ENCODE data around the gene ACSBG1.
"Not testable (repeated sequence)": the region's sequence is repeated elsewhere in the genome, so short reads cannot be mapped to it uniquely, and the experiment has no call there.

ACSBG1 gene

DNA sequence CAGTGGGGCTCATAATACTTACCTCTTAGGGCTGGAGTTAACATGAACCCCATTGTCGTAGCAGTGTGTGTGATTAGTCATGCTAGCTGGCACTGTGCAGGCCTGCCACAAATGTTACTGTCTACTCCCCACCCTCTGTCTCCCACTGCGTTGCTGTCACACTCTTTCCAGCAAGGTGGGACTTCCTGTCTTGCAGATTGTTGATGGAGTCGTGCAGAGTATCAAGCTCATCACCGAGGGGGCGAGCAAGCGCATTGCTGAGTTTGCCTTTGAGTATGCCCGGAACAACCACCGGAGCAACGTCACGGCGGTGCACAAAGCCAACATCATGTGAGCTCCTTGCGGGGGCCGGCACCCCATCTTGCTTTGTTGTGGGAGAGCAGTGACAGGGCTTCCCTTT lies 72.3 kb downstream of the ACSBG1 start:
- no peak for DNase-seq

DNA sequence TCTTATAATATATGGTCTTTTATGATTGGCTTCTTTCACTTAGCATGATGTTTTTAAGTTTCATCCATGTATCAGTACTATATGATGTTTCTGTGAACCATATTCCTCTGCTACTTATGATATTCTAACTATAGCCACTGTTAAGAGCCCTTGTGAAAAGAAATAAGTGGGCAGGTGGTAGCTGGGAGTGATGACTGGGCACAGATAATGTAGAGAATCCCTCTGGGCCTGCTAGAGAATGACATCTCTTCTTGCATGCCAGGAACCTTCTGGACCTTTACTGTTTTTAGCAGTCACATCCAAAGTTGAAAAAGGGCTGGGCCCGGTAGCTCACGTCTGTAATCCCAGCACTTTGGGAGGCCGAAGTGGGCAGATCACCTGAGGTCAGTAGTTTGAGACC lies 75.0 kb downstream of the ACSBG1 start:
- DNase-seq, result no peak

DNA sequence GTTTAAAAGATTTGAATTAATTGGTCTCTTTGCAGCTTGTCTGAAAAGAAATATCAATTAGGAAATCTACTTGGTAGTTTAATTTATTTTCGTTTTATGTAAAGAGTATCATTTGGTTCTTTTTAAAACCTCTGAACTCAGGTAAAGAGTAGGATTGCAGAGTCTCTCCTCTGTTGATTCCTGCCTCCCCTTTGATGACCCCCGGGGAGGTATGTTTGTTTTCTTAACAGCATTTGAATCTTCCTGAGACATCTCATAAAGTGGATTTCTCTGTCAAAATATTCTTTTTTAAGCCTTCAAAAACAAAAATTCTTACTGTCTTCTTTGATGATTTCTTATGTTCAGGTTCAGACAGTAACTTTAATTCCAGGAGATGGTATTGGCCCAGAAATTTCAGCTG lies 77.2 kb downstream of the ACSBG1 start:
- no peak for DNase-seq

DNA sequence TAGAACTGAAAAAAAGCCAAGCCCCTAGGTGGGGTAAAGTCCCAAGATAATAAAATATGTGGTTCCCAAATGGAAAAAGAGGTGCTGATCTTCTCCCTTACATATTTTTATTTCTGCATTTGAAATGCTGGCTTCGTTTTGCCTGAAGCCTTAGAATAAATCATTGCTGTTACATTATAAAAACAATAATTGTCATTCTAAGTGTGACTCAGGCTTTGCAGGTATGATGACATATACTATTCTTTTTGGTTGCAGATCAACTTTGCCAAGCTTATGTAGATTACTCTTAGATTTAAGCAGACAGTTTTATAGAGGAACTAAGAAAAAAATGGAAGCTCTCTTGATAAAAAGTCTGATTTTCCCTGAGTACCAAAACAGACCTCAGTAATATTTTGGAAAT lies 77.7 kb downstream of the ACSBG1 start:
- no peak for DNase-seq

DNA sequence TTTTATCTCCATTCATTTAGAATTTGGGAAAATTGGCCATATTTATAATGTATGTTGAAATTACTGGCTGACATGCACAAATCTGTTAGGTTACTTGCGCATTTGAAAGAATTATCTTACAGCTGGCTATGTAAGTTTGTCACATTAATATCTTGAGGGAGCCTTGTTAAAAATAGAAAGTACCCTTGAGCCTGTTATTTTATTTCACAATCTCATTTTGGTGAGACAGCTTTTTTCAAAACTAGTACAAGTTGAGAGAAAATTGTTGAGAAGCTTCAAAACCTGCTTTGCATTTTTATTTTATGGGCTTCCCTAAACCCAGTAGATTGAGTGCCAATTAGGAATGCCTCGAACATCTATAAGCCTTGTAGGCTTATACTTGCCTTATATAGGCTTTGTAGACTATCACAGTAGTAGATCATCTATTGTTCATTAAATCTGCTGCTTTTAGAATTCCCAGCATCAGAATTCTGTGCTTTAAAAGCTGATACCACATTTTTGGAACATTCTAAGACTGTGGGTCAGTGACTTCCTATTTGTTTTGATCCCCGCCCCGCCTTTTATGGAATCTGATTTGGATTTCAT lies 78.9 kb downstream of the ACSBG1 start:
- DNase-seq, result no peak

DNA sequence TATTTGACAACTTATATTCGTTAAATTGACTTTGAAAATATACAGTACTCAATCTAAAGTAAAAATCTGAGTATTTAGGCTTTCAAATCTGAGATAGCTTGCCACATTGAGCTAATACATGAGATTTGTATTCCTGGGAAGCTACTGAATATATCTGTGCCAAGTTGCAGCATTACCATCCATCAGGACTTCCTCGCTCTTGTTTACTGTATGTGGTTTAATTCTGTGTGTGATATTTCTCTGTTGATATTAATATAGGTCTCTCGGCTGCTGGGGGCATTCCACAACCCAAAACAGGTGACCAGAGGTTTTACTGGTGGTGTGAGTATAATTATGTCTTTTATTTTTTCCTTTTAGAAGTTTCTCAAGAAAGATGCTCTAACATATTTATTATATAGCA lies 79.4 kb downstream of the ACSBG1 start:
- no peak for DNase-seq

DNA sequence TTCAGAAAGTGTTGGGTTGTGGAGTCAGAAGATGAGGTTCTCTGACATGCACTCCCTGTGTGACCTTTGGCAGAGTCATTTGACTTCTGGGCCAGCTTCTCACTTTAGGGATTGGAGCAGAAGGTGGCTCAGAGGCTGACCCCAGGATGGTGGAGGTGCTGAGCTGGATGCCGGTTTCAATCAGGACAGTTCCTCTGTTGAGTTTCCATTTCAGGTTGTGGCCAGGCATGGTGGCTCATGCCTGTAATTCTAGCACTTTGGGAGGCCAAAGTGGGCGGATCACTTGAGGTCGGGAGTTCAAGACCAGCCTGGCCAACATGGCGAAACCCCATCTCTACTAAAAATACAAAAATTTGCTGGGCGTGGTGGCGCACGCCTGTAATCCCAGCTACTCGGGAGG lies 83.3 kb downstream of the ACSBG1 start:
- not testable (repeated sequence) for DNase-seq

DNA sequence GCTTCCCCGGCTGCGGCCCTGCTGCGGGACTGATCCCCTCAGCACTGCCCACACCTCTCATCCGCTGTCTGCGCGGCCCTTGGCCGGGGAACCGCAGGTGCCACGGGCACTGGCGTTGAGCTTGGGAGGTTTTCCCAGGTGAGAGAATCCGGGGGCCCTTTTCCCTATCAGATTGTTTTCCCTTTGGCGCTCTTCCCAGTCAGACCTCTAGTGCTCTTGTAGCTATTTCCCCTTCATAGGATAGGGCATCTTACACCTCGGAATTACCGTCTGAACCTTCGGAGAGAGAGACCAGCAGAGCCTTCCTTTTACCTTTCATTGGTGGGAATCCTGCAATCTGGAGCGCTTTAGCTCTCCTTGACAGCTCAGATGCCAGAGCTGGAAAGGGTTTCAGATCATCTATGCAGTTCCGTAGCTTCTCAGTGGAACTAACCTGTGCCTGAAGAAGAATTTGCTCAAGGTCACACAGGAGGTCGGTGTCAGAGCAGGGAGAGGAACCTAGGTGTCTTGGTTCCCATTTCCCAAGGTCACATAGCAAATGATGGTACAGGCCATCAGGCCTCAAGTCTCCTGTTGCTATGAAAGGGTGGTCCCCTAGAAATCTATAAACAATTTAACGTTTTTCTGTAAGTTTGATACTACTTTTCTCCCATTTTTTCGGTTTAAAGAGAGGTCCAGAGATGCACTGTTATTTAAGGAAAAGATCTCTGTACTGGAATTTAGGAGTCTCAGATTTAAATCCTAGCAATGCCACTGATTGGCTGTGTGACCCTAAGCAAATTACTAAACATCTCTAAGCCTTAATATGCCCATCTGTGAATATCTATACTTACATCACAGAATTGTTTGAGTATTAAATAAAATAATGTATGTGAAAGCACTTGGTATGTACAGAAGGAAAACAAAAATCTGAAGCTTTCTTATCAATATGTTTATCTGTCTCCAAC lies 84.3 kb downstream of the ACSBG1 start:
- DNase-seq, result peak; percentile 80

DNA sequence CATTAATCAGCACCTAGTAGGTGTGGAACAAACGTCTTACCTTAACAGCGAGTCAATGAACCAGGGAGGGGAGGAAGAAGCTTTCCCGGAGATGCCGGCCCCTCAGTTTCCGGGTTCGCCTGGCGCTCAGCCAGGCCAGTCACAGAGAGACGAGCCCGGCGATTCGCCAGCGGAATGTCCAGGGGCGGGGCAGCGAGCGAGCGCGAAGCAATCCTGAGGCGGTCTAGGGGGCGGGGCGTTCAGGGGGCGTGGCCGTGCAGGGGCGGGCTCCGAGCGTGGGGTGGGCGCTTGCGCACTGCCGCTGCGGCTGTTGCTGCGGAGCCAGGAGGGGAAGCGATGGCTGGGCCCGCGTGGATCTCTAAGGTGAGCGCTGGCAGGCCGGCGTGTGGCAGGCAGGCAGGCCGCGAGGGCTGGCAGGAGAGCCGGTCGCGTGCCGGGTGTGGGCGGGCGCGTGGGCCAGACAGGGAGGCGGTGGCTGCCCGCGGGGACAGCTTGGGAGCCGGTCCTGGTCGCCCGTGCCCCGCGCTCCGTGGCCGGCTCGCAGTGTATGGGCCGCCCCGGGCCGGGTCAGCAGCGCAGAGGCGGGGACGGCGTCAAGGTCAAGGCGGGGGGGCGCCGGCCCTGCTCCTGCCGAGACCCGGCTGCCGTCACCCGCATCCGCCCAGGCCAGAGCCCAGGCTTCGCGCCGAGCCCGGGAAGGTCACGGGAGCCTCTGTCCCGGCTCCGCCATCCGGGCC lies 85.1 kb downstream of the ACSBG1 start, which contains the start of gene IDH3A:
Gene IDH3A (plus strand): TSS at position 295 of the 737 bp plus-strand sequence. CDS start 42 bp downstream, at position 337.
- DNase-seq, result peak; percentile 90

DNA sequence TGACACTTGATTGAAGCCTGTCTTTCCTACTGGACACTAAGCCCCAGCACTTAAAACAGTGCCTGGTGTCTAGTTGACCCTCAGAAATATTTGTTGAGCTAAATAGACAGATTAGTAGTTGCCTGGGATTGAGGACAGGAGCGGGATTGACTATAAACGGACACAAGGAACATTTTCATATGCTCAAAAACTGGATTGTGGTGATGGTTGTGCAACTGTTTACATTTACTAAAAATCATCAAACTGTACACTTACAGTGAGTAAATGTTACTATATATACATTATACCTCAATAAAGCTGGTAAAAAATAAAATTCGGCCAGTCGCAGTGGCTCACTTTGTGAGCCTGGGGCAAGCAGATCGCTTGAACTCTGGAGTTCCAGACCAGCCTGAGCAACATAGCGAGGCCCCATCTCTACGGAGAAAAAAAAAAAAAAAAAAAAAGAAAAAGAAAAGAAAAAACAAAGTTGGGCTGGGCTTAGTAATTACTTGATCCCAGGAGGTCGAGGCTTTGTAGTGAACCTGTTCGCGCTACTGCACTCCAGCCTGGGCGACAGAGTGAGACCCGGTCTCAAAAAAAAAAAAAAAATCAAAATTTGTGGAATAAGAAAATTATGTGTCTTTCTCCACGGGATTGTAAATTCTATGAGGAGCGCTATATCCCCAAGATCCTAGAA lies 85.8 kb downstream of the ACSBG1 start:
- no peak for DNase-seq

DNA sequence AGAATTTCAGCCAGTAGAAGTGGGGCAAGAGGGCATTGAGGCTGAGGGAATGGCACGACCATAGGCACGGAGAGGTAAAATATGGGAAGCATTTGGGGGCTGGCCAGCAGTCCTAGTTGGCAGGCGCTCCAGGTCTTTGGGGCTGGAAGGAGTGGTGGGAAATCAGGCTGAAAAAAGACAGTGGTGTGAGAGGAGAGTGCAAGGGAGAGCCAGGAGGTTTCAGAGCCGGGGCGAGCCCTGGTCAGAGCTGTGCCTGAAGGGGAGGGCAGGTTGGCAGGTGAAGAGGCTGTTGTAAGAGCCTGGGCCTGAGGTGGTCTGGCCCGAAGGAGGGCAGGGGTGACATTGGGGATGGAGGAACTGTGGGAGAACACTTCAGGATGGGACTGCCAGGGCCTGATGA lies 86.8 kb downstream of the ACSBG1 start:
- DNase-seq, result no peak

DNA sequence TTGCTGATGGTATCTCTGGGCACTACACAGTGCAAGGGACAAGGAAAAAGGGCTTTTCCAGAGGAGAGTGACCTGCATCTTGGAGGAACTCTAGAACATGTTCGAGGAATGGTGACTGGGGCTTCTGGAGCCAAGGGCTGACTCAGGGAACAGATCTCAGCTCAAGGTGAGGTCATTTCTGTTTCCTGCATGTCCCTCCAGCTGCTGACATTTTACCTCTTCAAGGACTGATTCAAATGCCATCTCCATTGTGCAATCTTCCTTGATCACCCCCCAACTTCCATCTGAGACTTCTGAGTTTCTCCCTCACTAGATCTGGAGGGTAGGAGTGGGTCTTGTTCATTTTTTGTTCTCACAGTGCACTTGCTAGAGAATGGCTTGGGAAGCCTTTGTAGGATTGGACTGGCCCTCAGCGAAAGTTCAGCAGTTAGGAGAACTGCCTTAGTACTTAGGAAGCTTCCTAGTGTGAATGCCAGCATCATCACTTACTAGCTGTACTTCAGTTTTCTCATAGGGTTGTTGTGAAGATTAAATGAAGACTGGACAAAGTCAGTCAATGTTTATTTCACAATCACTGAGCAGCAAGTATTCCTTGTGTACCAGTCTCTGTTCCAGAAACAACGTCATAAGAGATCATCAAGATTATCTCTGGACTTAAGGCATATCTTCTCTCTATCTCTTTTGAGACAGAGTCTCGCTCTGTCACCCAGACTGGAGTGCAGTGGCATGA lies 87.8 kb downstream of the ACSBG1 start:
- DNase-seq, result no peak

DNA sequence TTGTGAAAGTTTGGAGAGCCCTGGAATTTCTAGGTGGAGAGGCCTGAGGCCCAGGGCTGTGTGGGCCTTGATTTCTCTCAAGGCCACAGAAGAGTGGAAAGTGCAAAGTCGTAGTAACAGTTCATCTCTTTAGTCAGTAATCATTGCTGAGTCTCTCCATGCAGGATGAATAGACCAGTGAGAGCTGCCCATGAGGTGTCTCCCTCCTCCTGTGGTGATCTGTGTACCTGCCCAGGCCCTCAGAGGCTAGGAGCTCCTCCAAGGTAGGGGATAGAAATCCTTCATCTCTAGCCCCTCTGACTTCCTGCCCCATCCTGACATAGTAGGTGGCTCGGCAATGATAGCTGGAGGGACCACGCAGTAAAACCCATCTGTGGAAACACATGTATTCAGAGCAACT lies 92.0 kb downstream of the ACSBG1 start:
- no peak for DNase-seq

DNA sequence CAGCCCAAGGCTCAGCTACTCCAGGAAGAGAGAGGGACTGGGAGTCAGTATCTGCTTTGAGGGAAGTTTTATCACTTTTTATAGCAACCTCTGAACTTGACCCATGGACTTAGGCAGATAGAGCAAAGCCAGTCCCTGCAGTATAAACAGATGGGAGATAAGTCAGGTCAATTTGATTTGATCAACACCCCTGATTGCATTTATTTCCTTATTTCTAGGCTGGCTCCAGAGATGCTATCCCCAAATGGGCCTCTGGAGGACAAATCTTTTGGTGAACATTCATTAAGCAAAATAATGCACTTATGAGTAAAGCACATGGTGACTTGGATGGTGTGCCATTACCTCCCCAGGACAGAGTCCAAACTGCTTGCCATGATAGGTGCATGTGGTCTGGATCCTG lies 94.1 kb downstream of the ACSBG1 start:
- no peak for DNase-seq

DNA sequence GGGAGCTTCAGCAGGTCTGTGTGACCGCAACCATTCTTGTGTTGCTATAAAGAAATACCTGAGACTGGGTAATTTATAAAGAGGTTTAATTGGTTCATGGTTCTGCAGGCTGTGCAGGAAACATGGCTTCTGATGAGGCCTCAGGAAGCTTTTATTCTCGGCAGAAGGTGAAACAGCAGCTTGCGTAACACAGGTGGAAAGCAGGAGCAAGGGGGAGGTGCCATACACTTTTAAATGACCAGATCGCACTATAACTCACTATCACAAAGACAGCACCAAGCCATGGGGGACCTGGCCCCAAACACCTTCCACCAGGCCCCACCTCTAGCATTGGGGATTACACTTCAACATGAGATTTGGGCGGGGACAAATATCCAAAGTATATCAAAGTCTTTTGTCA lies 94.8 kb downstream of the ACSBG1 start:
- no peak for DNase-seq

DNA sequence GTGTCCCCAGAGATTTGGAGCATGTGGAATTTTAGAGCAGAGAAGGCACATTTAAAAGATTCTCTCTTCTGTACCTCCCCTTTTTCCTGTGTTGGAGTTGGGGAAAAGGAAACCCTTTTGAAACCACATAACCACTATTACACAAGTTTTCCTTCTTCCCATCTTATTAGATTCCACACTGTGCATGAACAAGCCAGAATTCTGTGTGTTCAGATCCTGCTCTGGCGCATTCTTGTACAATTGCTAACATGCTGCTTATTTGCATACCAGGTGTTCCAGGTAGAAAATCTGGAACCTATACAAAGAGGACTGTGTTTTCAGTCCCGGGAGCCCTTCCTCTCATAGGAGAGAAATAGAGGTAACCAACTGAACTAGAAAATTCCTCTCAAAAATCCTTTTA lies 100.6 kb downstream of the ACSBG1 start:
- DNase-seq, result no peak

DNA sequence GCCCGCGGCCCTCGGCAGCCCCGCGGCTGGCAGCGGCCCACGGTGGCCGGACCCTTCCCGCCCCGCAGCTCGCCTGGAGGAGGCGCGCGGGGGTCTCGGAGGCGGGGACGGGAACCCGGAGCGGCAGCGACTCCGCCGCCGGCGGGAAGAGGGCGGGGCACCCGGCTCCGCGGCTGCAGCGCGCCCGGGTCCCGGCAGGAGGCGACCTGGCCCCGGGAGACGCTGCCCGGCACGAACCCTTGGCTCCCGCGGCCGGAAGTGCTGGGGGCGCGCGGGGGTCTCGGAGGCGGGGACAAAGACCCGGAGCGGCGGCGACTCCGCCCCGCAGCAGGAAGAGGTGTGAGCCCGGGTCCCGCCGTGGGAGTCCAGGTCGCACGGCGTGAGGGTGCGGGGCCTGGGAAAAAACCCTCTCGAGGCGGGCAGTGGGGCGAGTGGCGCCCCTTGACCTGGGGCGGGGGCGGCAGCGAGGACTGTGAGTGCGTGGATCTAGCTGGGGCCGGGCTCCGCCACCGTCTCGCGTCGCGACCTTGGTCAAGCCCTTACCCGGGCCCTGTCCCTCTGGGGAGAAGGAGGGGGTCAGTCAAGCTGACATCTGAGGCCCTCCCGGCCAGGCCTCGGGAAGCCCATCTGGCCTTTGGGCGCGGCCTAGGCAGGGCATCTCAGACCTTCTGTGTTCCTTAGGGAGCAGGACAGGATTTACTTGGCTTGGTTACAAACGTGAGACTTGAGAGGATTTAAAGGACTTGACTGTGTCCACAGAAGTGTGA lies 102.9 kb downstream of the ACSBG1 start, which contains the start of gene CIB2:
Gene CIB2 (minus strand): TSS at position 151 of the 767 bp plus-strand sequence. CDS start 230 bp downstream, outside the sequence.
- peak; percentile 67 for DNase-seq

DNA sequence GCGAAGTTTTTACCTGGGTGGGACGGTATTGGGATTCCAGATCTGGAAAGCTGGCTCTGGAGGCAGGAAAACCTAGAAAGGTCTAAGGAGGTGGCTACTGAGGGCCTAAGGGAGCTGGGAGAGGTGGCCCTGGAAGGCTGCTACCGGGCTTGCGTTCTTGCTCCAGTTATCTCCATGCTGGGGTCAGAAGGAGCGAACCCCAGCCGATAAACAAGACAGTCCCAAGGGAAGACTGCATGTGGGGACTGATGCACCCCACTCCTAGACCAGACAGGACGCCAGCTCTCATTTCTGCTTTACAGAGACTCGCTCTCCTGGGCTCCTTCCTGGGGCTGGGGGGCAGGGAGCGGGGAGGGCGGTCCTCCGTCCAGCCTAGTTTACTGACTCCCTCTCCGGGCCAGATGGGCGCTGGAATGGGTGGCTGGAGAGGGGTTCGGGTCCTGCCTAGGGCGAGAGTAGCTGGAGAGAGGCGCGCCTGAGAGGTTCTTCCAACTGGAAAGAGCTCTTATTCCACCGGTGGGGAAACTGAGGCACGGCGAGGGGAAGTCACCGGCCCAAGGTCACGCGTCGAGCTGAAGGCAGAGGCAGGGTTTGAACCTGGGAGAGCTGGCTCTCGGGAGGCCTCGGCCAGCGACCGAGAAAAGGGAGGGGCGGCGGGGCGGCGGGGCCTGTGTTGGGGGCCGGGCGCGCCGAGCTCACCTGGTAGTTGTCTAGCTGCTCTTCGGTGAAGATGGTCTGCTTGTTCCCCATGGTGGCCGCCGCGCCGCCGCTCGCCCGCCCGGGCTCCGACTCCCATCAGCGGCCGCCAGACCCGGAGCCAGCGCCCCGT lies 103.7 kb downstream of the ACSBG1 start:
- DNase-seq, result peak; percentile 8

DNA sequence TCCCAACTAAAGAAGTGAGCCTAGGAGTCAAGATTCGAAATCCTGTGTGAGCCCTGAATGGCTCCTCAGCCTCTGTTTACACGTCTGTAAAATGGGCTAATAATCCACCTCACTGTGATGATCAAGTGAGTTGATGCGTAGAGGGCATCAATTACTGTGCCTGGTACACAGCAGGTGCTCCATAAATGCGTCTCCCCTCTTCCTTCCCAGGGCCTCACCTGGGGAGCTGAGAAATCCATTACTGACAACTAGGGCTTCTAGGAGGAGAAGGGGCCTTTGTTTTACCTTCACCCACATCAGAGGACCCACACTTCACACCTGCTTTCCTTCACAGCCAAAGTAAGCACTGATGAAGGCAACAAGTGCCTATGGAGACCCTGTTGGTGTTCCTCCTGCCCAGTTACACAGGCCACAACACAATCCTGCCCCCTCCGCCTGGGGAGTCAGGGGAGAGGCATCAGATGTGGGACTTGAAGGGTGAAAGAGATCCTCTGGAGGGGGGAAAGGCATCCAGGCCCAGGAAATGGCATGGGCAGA lies 104.5 kb downstream of the ACSBG1 start:
- DNase-seq, result no peak

DNA sequence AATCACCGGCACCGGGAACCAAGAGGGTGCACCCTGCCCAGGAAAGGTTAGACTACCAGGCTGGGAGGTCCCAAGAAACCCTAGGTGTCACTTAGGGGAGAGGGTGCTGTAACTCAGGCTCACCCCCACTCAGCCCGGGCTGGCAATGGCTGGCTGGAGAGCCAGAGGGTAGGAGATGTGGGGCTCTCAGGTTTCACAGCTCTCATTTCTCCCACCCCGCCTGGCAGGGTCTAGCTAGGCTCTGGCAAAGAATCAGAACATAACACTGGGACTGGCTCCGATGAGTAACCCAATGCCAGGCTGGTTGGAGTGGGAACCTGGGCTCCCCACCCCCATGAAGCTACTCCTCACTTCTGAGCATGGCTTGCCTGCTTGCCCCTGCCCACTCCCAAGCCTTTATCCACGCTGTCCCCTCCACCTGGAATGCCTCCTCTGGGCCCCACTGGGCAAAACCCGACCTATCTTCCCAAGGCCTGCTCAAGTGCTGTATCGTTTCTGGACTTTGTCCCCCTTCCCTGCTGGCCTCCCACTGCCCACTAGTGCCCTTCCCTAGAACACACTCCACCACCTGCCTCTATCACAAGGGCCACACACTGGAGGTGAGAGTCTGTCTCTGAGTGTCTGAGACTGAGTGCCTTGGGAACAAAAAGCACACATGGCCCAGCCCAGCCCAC lies 105.2 kb downstream of the ACSBG1 start:
- peak; percentile 72 for DNase-seq

Data from NCI-H1092 treated with DMSO at 0.1 percent for 48 hours (cell line).